Parathyroid adenoma (tissue), 2 donors: ENCODE results near the gene RPP25L.

Experiments
- H2AFZ ChIP-seq: fragments of 300-600 bp; sonication (generic); one replicate; pipeline ENCODE4 v1.7.0; 2017; ENCODE audit warnings: antibody characterized with exemption, mild to moderate bottlenecking
- H3K27ac ChIP-seq: fragments of 300-600 bp; sonication (generic); one replicate; pipeline ENCODE4 v1.7.0; 2017
- H3K27me3 ChIP-seq: fragments of 300-600 bp; sonication (generic); one replicate; pipeline ENCODE4 v1.7.0; 2017; ENCODE audit warnings: low read length; ENCODE audit not compliant: control insufficient read depth, insufficient read depth
- H3K36me3 ChIP-seq: fragments of 300-600 bp; sonication (generic); one replicate; pipeline ENCODE4 v1.7.0; 2017; ENCODE audit warnings: low read length; ENCODE audit not compliant: control insufficient read depth, insufficient read depth
- H3K4me1 ChIP-seq: fragments of 300-600 bp; sonication (generic); one replicate; pipeline ENCODE4 v1.7.0; 2017; ENCODE audit warnings: control low read depth
- H3K4me2 ChIP-seq: fragments of 300-600 bp; sonication (generic); one replicate; pipeline ENCODE4 v1.7.0; 2017; ENCODE audit warnings: low read length
- H3K4me3 ChIP-seq: fragments of 300-600 bp; sonication (generic); one replicate; pipeline ENCODE4 v1.7.0; 2017; ENCODE audit warnings: low read depth, low read length
- H3K79me2 ChIP-seq: fragments of 300-600 bp; sonication (generic); one replicate; pipeline ENCODE4 v1.7.0; 2017; ENCODE audit warnings: control low read depth
- H3K9ac ChIP-seq: fragments of 300-600 bp; sonication (generic); one replicate; pipeline ENCODE4 v1.7.0; 2017; ENCODE audit warnings: mild to moderate bottlenecking
- H3K9me3 ChIP-seq: fragments of 300-600 bp; sonication (generic); one replicate; pipeline ENCODE4 v1.7.0; 2017; ENCODE audit warnings: low read length; ENCODE audit not compliant: control insufficient read depth
- TF ChIP-seq, protein P1 (sequence below): fragments of 300-600 bp; sonication (generic); IDR thresholded peaks from one replicate; pipeline ENCODE4 v1.7.0; 2017; ENCODE audit warnings: antibody characterized with exemption, mild to moderate bottlenecking
- donor health status: primary hyperparathyroidism.

RPP25L gene

DNA sequence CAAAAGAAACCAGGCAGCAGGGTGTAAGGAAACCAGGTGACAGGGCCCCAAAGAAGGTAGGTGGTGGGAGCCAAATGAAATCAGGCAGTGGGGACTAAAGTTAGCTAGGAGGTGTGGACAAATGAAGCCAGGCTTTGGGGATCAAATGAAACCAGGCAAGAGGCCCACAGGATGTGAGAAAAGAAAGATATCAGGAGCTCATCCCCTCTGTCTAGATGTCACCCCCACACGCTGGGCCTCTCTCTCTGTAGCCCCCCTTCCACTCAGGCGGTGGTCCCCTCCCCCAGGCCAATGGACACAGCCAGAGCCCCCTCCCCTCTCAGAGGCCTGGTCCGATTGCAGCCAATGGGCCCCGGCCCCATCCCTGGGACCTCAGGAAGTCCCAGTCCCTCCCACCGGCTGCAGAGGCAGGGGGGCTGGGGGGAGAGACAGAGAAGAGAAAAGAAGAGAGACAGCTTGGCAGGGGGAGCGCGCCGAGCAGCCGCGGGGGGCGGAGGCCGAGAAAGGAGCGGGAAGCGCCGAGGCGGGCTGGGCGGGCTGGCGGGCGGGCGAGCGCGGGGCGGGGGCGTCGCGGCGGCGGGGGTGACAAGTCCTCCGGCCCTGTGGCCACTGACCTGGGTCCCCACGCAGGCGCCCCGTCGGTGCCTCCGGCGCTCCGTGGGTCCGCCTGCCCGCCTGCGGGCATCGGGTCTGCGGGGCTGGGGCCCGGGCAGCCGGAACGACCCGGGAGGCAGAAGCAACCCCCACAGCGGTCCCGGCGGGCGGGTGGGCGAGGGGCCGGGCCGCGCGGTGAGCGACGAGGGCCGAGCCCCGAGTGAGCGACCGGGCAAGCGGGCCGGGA, 34.3 kb downstream of the RPP25L start:
- H3K4me1 ChIP-seq: no peaks in the 10 kb centered on the region
- H3K9me3 ChIP-seq: no peaks in the 10 kb centered on the region
- no peak overlapping the region for H3K27ac ChIP-seq
- TF ChIP-seq, protein P1, sequence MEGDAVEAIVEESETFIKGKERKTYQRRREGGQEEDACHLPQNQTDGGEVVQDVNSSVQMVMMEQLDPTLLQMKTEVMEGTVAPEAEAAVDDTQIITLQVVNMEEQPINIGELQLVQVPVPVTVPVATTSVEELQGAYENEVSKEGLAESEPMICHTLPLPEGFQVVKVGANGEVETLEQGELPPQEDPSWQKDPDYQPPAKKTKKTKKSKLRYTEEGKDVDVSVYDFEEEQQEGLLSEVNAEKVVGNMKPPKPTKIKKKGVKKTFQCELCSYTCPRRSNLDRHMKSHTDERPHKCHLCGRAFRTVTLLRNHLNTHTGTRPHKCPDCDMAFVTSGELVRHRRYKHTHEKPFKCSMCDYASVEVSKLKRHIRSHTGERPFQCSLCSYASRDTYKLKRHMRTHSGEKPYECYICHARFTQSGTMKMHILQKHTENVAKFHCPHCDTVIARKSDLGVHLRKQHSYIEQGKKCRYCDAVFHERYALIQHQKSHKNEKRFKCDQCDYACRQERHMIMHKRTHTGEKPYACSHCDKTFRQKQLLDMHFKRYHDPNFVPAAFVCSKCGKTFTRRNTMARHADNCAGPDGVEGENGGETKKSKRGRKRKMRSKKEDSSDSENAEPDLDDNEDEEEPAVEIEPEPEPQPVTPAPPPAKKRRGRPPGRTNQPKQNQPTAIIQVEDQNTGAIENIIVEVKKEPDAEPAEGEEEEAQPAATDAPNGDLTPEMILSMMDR: no peak
- H3K27me3 ChIP-seq: peaks cover 3% of the 10 kb centered on the region
- H3K79me2 ChIP-seq: no peaks in the 10 kb centered on the region
- H3K36me3 ChIP-seq: no peaks in the 10 kb centered on the region
- no peak overlapping the region for H3K9ac ChIP-seq
- no peak overlapping the region for H3K4me3 ChIP-seq
- H3K4me2 ChIP-seq: peak overlapping the region; percentile 35
- H2AFZ ChIP-seq: no peak overlapping the region

DNA sequence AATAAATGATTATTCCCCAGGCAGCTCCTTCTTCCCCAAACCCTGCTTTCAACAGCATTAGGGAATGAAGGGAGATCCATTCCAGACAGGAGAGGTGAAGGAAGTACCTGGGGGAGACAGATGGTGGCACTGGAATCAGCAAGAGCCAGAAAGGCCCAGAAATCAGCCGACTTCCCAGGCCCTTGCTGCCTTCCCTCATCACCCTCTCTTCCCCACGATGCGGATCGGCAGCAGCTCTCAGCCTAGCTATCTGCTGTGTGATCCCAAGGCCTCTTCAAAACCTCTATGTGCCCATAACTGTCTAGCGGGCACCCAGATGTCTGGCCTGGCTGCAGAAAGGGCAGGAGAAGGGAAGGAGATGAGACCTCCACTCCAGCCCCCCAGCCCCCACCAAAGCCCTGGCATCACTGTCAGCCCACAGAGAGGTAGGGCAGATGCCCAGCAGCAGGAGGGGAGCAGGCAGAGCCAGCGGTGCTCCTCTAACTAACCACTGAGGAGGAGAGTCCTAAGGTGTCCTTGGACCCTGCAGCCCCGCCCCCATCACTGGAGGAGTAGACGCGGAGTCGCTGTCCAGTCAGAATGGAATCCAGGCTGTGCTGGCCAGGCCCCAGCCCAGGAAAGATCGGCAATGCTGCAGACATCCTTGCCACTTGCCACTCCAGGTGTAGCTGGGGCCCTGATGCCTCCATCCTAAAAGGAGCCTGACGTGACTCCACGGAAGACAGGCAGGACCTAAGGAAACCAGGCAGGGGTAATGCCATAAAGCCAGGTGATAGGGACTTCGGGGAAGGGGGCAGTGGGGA, 35.1 kb downstream of the RPP25L start:
- Histone ChIP-seq H3K79me2 (no peaks in the 10 kb centered on the region), H2AFZ (no peak overlapping the region), H3K27ac (no peak overlapping the region), H3K36me3 (no peaks in the 10 kb centered on the region), H3K27me3 (peaks cover 3% of the 10 kb centered on the region), H3K9ac (no peak overlapping the region), H3K4me3 (no peak overlapping the region), H3K4me1 (no peaks in the 10 kb centered on the region), H3K9me3 (no peaks in the 10 kb centered on the region), H3K4me2 (no peak overlapping the region)
- TF ChIP-seq, protein P1: no peak

GRCh38 chr9:34575862-34576596, 35.9 kb downstream of the RPP25L start:
- no peak overlapping the region for H3K4me2 ChIP-seq
- no peak overlapping the region for H3K9ac ChIP-seq
- peaks cover 3% of the 10 kb centered on the region for H3K27me3 ChIP-seq
- TF ChIP-seq, protein P1: no peak
- no peaks in the 10 kb centered on the region for H3K4me1 ChIP-seq
- H3K27ac ChIP-seq: no peak overlapping the region
- H3K36me3 ChIP-seq: no peaks in the 10 kb centered on the region
- H3K4me3 ChIP-seq: no peak overlapping the region
- no peak overlapping the region for H2AFZ ChIP-seq
- no peaks in the 10 kb centered on the region for H3K9me3 ChIP-seq
- no peaks in the 10 kb centered on the region for H3K79me2 ChIP-seq

DNA sequence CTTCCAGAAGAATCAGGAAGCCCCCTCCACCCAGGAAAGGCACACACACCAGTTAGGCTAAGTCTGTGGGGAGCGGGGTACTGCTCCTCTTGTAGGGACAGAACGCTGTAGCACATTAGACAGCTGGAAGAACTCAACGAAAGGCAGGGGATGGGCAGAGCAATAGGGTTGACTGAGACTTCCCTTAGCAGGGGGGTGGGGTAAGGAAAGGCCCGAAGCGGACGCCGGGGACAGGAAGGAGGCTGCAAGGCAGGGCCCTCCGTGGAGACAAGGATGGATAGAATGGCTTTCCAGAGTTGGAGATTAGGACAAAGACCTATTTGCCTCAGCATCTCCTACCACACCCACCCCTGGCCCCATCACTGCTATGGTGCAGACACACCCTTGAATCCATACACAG, 36.7 kb downstream of the RPP25L start:
- Histone ChIP-seq H3K4me1 (no peaks in the 10 kb centered on the region), H3K79me2 (no peaks in the 10 kb centered on the region), H3K4me2 (no peak overlapping the region), H3K9ac (no peak overlapping the region), H3K4me3 (no peak overlapping the region), H3K9me3 (no peaks in the 10 kb centered on the region), H3K27ac (no peak overlapping the region), H3K27me3 (peaks cover 3% of the 10 kb centered on the region), H2AFZ (no peak overlapping the region), H3K36me3 (no peaks in the 10 kb centered on the region)
- TF ChIP-seq, protein P1: no peak
